ENCODE measurements around the gene PRKG1. TPM values are rescaled to one million over a fixed set of nuclear protein-coding genes. Genes with fewer than 3 reads are reported as not detected.
A peak's percentile ranks its signal among the peaks of the same experiment; 100 is the strongest.

PRKG1 gene
- total and polyA plus RNA-seq, 7 donors = 4.5 to 49.0 (median 31.7) TPM

DNA sequence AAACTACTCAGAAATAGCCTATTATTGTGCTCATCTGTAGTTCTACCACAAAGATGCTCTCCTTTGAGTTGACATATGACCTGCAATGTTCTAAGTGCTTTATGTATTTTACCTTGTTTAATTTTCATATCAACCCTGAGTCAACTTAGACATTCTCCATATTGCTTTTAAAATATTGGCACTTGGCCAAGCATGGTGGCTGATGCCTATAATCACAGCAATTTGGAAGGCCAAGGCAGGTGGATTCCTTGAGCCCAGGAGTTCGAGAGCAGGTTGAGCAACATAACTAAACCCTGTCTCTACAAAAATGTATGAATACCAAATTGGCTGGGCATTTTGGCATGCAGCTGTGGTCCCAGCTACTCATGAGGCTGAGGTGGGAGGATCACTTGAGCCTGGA, 50.6 kb downstream of the PRKG1 start:
- Histone ChIP-seq H3K27ac (no peak overlapping the region), H3K4me3 (no peak overlapping the region), H3K27me3 (ENCODE audit: insufficient read depth in 3 of 3, low read length in 2 of 3) (no peaks in the 10 kb centered on the region), H3K9me3 (no peaks in the 10 kb centered on the region), H3K36me3 (ENCODE audit: insufficient read depth in 1 of 2, low read depth in 1 of 2) (no peaks in the 10 kb centered on the region), H3K4me1 (no peaks in the 10 kb centered on the region)
- no peak for DNase-seq
- TF ChIP-seq, protein P1, sequence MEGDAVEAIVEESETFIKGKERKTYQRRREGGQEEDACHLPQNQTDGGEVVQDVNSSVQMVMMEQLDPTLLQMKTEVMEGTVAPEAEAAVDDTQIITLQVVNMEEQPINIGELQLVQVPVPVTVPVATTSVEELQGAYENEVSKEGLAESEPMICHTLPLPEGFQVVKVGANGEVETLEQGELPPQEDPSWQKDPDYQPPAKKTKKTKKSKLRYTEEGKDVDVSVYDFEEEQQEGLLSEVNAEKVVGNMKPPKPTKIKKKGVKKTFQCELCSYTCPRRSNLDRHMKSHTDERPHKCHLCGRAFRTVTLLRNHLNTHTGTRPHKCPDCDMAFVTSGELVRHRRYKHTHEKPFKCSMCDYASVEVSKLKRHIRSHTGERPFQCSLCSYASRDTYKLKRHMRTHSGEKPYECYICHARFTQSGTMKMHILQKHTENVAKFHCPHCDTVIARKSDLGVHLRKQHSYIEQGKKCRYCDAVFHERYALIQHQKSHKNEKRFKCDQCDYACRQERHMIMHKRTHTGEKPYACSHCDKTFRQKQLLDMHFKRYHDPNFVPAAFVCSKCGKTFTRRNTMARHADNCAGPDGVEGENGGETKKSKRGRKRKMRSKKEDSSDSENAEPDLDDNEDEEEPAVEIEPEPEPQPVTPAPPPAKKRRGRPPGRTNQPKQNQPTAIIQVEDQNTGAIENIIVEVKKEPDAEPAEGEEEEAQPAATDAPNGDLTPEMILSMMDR (IDR thresholded peaks at IDR 0.05) = no peak
- intact Hi-C loops (cut with DNase I) = no loop called here
- WGBS, 3 donors = 80 to 91% (median 89%) methylated on average over 1 of the region's 1 CpG
- no peak for ATAC-seq

DNA sequence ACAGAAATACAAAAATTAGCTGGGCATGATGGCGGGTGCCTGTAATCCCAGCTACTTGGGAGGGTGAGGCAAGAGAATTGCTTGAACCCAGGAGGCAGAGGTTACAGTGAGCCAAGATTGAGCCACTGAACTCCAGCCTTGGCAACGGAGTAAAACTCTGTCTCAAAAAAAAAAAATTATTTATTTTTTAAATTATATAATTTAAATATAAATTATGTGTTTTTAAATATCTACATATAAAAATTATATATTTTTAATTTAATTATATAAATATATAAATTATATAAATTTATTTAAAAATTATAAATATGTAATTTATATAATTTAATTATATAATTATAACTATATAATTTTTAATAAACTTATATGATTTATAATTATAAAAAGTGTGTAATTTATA, 51.2 kb downstream of the PRKG1 start:
- no peaks in the 10 kb centered on the region for H3K36me3 ChIP-seq (ENCODE audit: insufficient read depth in 1 of 2, low read depth in 1 of 2)
- ATAC-seq (no peak), DNase-seq (no peak)
- intact Hi-C loops (cut with DNase I) = no loop called here
- TF ChIP-seq, protein P1 (IDR thresholded peaks at IDR 0.05) = no peak
- H3K27ac ChIP-seq = no peak overlapping the region
- H3K9me3 ChIP-seq = no peaks in the 10 kb centered on the region
- H3K27me3 ChIP-seq (ENCODE audit: insufficient read depth in 3 of 3, low read length in 2 of 3) = no peaks in the 10 kb centered on the region
- H3K4me3 ChIP-seq = no peak overlapping the region
- H3K4me1 ChIP-seq = no peaks in the 10 kb centered on the region
- 96 to 98% (median 97%) methylated on average over 2 of the region's 2 CpGs for WGBS, 3 donors

DNA sequence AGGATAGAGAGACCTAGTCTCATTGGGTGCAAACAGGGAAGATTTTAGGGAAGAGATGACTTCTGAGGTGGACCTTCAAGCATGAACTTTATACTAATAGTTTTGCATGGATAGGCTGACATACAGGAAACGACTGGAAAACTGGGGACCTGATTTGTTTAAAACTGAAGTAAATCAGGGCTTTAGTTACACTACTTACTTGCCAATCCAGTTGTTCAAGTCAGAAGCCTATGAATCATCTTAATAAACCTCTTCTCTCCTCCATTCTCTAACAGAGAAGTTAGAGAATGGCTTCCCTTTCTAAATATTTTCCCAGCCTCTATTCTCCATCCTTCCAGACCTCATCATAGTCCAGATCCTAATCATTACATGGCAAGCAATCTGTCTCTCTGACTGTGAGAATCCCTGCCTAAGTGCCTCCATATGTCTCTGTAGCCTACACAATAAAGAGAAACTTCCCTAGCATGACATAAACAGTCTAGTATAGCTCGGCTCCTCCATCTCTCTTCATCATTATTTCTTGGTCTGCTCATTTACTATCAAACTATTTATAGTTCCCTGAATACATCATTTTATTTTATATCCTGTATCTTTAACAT, 55.8 kb downstream of the PRKG1 start:
- H3K27ac ChIP-seq = no peak overlapping the region
- H3K27me3 ChIP-seq (ENCODE audit: insufficient read depth in 3 of 3, low read length in 2 of 3) = no peaks in the 10 kb centered on the region
- no peaks in the 10 kb centered on the region for H3K36me3 ChIP-seq (ENCODE audit: insufficient read depth in 1 of 2, low read depth in 1 of 2)
- DNase-seq (no peak), ATAC-seq (no peak)
- TF ChIP-seq, protein P1 (IDR thresholded peaks at IDR 0.05) = no peak
- intact Hi-C loops (cut with DNase I) = no loop called here
- 50 to 60% (median 56%) methylated on average over 2 of the region's 2 CpGs for WGBS, 3 donors
- H3K4me3 ChIP-seq = no peak overlapping the region
- no peaks in the 10 kb centered on the region for H3K4me1 ChIP-seq
- no peaks in the 10 kb centered on the region for H3K9me3 ChIP-seq

DNA sequence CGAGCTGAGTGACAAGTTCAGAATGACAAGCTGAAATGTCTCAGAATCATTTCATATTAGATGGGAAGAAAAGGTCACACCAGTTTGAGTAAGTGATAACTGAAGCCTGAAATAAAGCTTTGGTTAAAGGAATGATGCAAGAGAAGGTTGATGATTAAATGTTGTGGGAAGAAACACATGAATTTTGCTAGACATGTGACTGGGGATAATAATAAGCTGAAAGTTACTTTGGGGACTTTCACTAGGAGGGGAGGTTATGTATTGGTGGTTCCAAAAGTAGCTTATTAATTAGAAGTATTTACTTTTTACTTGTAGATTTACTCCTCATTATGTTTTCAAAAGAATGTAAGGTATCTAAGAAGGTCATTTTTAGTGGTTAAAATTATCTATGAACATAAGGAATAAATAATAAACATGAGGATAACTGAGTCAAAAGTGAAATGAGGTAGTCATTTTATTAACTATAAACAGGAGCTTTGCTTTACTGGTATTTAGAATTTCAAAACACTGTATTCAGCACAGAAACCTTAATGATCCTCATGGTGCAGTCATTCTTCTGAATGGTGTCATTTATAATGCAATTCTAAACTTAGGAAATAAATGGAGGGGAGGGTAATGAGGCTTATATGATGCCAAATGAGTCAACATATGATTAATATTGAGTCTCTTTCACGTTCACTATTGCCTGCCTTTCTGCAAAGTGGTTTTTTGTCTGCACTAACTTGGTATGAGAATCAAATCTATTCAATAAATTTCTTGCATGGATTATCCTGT, 63.7 kb downstream of the PRKG1 start:
- intact Hi-C loops (cut with DNase I) = no loop called here
- no peak for DNase-seq
- peaks cover 11% of the 10 kb centered on the region for H3K4me1 ChIP-seq
- H3K9me3 ChIP-seq = no peaks in the 10 kb centered on the region
- 59 to 72% (median 65%) methylated on average over 2 of the region's 2 CpGs for WGBS, 3 donors
- no peak overlapping the region for H3K4me3 ChIP-seq
- TF ChIP-seq, protein P1 (IDR thresholded peaks at IDR 0.05) = no peak
- H3K27me3 ChIP-seq (ENCODE audit: insufficient read depth in 3 of 3, low read length in 2 of 3) = no peaks in the 10 kb centered on the region
- no peak overlapping the region for H3K27ac ChIP-seq
- peak; percentile 36 to 56 (median 50) for ATAC-seq
- no peaks in the 10 kb centered on the region for H3K36me3 ChIP-seq (ENCODE audit: insufficient read depth in 1 of 2, low read depth in 1 of 2)
